ENCODE results near the gene LY6G5B. TPM values are rescaled to one million over a fixed set of nuclear protein-coding genes. Genes with fewer than 3 reads are reported as not detected.
A peak's percentile ranks its signal among the peaks of the same experiment; 100 is the strongest.

Gene LY6G5B, protein sequence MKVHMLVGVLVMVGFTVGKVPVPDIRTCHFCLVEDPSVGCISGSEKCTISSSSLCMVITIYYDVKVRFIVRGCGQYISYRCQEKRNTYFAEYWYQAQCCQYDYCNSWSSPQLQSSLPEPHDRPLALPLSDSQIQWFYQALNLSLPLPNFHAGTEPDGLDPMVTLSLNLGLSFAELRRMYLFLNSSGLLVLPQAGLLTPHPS
- 0.42 and 1.1 TPM in 2 replicates for total RNA-seq (2014; rRNA removed; shearing (Covaris generic); ENCODE audit: low replicate concordance)

- H3K27me3 ChIP-seq, result no peaks in the 10 kb centered on the region
- H3K4me3 ChIP-seq, result no peak within 1 kb of the TSS
- peaks cover 39% of the 10 kb centered on the region for H3K36me3 ChIP-seq
- H3K9me3 ChIP-seq, result no peaks in the 10 kb centered on the region
- DNase-seq, result no peak
Measured at GRCh38 chr6:31669676-31670075, at the start of gene LY6G5B. LY6G5B (plus strand) TSS chr6:31669976; CDS start chr6:31670951, 975 bp downstream.

DNA sequence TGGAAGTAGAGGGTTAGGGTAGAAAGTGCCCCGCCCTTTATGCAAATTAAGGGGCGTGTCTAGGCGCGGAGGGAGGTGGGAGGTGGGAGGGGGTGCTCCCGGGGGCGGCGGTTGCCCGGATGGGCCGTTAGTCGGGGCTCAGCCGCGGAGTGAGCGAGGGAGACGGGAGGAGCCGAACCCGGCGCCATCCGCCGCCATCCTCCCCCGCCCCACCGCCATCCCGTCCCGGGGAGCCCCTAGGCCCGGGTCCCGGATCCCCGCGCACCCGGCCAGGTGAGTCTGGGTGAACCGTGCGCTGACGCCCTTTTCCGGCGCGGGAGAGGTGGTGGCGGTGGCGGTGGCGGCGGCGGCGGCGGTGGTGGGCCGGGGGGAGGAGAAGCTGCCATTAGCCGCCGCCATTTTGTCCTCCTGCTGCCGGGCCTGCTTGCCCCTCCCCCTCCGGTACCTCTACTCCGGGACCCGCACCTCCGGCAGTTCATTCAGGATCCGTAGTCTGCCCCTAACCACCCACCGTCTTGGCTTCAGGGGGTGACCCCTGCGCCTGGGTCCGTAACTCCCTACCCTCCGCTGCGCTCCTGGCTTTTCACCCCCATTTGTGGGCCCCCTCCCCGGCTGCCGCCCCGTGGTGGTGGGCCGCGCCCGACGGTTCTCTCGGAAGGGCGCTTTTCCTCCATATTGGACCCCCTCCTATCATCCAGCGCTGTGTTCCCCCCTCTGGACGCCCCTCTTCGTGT is 49.0 kb upstream of the LY6G5B start, which contains the start of gene PRRC2A:
PRRC2A (plus strand) TSS at position 130 of the 734 bp plus-strand sequence. CDS start 2,075 bp downstream, outside the sequence.
- DNase-seq, result peak; percentile 69
- Histone ChIP-seq H3K27me3 (no peaks in the 10 kb centered on the region), H3K36me3 (peaks cover 43% of the 10 kb centered on the region)

GRCh38 chr6:31621320-31621939 is 48.3 kb upstream of the LY6G5B start:
- no peaks in the 10 kb centered on the region for H3K9me3 ChIP-seq
- H3K27me3 ChIP-seq, result no peaks in the 10 kb centered on the region
- DNase-seq, result no peak
- peak overlapping the region; percentile 85 for H3K4me3 ChIP-seq
- H3K36me3 ChIP-seq, result peaks cover 47% of the 10 kb centered on the region

More for the DNA sequence above, 49.0 kb upstream of the LY6G5B start, which contains the start of gene PRRC2A:
- no peaks in the 10 kb centered on the region for H3K9me3 ChIP-seq
- H3K4me3 ChIP-seq, result peak within 1 kb of the TSS; percentile 85

- H3K9me3 ChIP-seq, result no peaks in the 10 kb centered on the region
- DNase-seq, result no peak
- peaks cover 53% of the 10 kb centered on the region for H3K36me3 ChIP-seq
- no peaks in the 10 kb centered on the region for H3K27me3 ChIP-seq
- H3K4me3 ChIP-seq, result peak overlapping the region; percentile 85
Measured at GRCh38 chr6:31621991-31622390, 47.8 kb upstream of the LY6G5B start.

DNA sequence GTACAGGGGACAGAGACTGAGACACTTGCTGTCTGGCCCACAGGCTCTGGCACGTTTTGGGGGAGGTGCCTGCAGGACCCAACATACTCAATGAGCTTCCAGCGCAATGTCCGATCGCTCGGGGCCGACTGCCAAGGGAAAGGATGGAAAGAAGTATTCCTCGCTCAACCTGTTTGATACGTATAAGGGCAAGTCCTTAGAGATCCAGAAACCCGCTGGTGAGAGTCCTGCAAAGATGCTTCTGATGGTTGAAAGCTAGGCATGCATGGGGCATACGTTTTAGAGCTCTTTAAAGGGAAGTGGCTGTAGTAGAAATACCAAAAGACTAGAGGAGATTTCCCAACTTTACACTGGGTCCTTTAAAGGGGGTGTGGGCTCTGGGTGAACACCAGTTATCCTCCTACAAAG is 47.1 kb upstream of the LY6G5B start:
- H3K36me3 ChIP-seq, result peaks cover 57% of the 10 kb centered on the region
- no peak for DNase-seq
- no peaks in the 10 kb centered on the region for H3K9me3 ChIP-seq
- no peaks in the 10 kb centered on the region for H3K27me3 ChIP-seq
- no peak overlapping the region for H3K4me3 ChIP-seq

DNA sequence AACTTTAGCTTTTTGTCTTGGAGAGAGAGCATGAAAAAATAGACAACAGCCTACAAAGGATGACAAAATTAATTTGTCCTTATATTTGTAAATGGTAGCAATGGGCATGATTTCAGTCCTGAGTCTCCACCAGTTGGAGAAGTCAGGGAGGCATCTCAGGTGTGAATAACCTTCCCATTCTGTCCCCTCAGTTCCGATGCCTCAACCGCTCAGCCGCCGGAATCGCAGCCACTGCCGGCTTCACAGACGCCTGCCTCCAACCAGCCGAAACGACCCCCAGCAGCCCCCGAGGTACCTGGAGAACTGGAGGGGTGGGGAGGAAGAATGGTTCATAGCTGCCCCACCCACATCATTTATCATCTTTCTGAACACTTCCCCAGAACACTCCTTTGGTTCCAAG is 45.7 kb upstream of the LY6G5B start:
- Histone ChIP-seq H3K27me3 (no peaks in the 10 kb centered on the region), H3K36me3 (peaks cover 71% of the 10 kb centered on the region), H3K4me3 (no peak overlapping the region), H3K9me3 (no peaks in the 10 kb centered on the region)
- DNase-seq, result no peak

DNA sequence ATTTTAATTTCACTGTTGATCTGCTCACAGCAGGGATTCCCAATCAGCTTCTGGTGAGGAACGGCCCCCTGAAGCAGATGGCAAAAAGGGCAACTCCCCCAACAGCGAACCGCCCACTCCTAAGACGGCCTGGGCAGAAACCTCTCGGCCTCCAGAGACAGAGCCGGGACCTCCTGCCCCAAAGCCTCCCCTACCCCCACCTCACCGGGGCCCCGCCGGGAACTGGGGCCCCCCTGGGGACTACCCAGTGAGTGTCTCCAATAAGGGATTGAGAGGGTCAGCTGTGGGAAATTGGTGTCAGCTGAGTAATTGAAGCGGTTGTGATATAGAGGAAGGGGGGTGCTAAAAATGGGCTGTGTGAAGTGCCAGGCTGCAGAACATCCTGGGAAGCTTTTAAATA is 42.8 kb upstream of the LY6G5B start:
- no peaks in the 10 kb centered on the region for H3K9me3 ChIP-seq
- DNase-seq, result no peak
- H3K36me3 ChIP-seq, result peaks cover 82% of the 10 kb centered on the region
- no peaks in the 10 kb centered on the region for H3K27me3 ChIP-seq
- H3K4me3 ChIP-seq, result no peak overlapping the region

GRCh38 chr6:31627690-31628287 is 42.0 kb upstream of the LY6G5B start:
- Histone ChIP-seq H3K36me3 (peaks cover 82% of the 10 kb centered on the region), H3K9me3 (no peaks in the 10 kb centered on the region), H3K27me3 (no peaks in the 10 kb centered on the region), H3K4me3 (no peak overlapping the region)
- no peak for DNase-seq

DNA sequence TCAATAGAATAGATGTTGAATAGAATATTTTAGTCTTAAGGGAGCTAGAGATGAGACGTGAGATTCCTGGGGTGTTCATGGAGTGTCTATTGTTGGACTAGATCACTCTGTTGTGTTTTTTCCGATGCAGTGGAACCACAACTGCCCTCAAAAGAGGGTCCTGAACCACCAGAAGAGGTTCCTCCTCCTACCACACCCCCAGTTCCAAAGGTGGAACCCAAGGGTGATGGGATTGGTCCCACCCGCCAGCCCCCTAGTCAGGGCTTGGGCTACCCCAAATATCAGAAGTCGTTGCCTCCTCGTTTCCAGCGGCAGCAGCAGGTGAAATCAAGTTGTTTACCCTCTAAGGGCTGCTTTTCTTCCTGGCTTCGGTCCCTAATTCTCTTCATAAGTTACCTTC is 40.8 kb upstream of the LY6G5B start:
- H3K4me3 ChIP-seq, result no peak overlapping the region
- peaks cover 79% of the 10 kb centered on the region for H3K36me3 ChIP-seq
- H3K27me3 ChIP-seq, result no peaks in the 10 kb centered on the region
- H3K9me3 ChIP-seq, result no peaks in the 10 kb centered on the region
- no peak for DNase-seq

DNA sequence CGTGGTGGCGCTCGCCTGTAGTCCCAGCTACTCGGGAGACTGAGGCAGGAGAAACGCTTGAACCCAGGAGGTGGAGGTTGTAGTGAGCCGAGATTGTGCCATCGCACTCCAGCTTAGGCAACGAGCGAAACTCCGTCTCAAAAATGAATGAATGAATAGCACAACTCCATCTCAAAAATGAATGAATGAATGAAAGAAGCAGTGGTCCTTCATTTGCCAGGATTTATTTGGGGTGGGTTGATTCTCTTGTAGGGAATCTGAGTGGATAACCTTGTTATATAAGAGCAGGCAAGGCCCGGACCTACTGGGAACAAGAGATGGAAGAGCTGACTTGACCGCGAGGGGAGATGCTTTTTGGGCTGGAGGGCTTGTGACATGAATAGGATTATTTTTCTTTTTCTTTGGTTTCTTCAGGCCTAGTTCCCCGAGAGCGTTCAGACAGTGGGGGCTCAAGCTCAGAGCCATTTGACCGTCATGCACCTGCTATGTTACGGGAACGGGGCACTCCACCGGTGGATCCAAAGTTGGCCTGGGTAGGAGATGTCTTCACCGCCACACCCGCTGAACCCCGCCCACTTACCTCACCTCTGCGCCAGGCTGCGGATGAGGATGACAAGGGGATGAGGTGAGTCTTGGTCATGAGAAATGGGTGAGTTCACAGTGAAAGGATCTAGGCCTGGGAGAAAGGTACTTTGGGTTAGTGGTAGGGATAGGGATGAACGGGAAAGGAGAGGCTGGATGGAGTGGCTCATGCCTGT is 39.4 kb upstream of the LY6G5B start:
- no peaks in the 10 kb centered on the region for H3K9me3 ChIP-seq
- H3K4me3 ChIP-seq, result no peak overlapping the region
- H3K27me3 ChIP-seq, result no peaks in the 10 kb centered on the region
- H3K36me3 ChIP-seq, result peaks cover 75% of the 10 kb centered on the region
- no peak for DNase-seq

GRCh38 chr6:31631209-31631608 is 38.6 kb upstream of the LY6G5B start:
- Histone ChIP-seq H3K9me3 (no peaks in the 10 kb centered on the region), H3K27me3 (no peaks in the 10 kb centered on the region), H3K36me3 (peaks cover 72% of the 10 kb centered on the region), H3K4me3 (no peak overlapping the region)
- no peak for DNase-seq

DNA sequence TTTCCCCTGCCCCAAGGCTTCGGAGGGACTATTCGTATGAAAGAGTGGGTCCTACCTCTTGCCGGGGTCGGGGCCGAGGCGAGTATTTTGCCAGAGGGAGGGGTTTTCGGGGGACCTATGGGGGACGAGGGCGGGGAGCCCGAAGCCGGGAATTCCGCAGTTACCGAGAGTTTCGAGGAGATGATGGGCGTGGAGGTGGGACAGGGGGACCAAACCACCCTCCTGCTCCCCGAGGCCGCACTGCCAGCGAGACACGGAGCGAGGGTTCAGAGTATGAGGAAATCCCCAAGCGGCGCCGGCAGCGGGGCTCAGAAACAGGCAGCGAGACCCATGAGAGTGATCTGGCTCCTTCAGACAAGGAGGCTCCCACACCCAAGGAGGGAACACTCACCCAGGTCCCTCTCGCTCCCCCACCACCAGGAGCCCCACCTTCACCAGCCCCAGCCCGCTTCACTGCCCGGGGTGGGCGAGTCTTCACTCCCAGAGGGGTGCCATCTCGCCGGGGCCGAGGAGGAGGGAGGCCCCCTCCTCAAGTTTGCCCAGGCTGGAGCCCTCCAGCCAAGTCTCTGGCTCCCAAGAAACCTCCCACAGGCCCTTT is 38.0 kb upstream of the LY6G5B start:
- Histone ChIP-seq H3K9me3 (no peaks in the 10 kb centered on the region), H3K4me3 (no peak overlapping the region), H3K27me3 (no peaks in the 10 kb centered on the region), H3K36me3 (peaks cover 72% of the 10 kb centered on the region)
- DNase-seq, result no peak

DNA sequence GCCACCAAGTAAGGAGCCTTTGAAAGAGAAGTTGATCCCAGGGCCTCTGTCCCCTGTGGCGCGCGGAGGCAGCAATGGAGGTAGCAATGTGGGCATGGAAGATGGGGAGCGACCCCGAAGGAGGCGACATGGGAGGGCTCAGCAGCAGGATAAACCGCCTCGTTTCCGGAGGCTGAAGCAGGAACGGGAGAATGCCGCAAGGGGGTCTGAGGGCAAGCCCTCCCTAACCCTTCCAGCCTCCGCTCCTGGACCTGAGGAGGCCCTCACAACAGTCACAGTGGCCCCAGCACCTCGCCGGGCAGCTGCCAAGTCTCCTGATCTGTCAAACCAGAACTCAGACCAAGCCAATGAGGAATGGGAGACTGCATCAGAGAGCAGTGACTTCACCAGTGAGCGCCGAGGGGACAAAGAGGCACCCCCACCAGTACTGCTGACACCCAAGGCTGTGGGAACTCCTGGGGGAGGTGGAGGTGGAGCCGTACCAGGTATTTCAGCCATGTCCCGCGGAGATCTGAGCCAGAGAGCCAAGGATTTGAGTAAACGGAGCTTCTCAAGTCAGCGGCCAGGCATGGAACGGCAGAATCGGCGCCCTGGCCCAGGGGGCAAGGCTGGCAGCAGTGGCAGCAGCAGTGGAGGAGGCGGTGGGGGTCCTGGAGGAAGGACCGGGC is 37.4 kb upstream of the LY6G5B start:
- H3K36me3 ChIP-seq, result peaks cover 69% of the 10 kb centered on the region
- DNase-seq, result no peak

GRCh38 chr6:31633447-31633846 is 36.3 kb upstream of the LY6G5B start:
- H3K36me3 ChIP-seq, result peaks cover 61% of the 10 kb centered on the region
- no peaks in the 10 kb centered on the region for H3K27me3 ChIP-seq
- no peaks in the 10 kb centered on the region for H3K9me3 ChIP-seq
- no peak overlapping the region for H3K4me3 ChIP-seq
- DNase-seq, result no peak

More for the DNA sequence above, 37.4 kb upstream of the LY6G5B start:
- Histone ChIP-seq H3K9me3 (no peaks in the 10 kb centered on the region), H3K4me3 (no peak overlapping the region), H3K27me3 (no peaks in the 10 kb centered on the region)

- DNase-seq, result no peak
Measured at GRCh38 chr6:31634131-31634530, 35.6 kb upstream of the LY6G5B start.

More at GRCh38 chr6:31634131-31634530, 35.6 kb upstream of the LY6G5B start:
- peaks cover 54% of the 10 kb centered on the region for H3K36me3 ChIP-seq
- H3K9me3 ChIP-seq, result no peaks in the 10 kb centered on the region
- no peaks in the 10 kb centered on the region for H3K27me3 ChIP-seq
- H3K4me3 ChIP-seq, result no peak overlapping the region

Data from MG63 (cell line).